K562 (cell line): ENCODE measurements around the gene TXN2. TPM values are rescaled to one million over a fixed set of nuclear protein-coding genes. Genes with fewer than 3 reads are reported as not detected.

Experiments used
- ATAC-seq: fragments of 200-7000 bp; cut with Tn5 transposase; 3 replicates; pipeline ENCODE4 v1.9.1; 2020; ENCODE audit warnings: moderate library complexity
- BruUV-seq: library from RNA; stranded (reverse); fragments of 400-500 nt; replicated peaks from 2 replicates; lab custom pipeline; 2021; lab: Mats Ljungman, UMichigan
- CTCF ChIA-PET: fragments of 300-600 bp; formaldehyde crosslinking; extraction: SDS; loops from one replicate; lab custom pipeline; 2021; ENCODE audit warnings: low intra/inter-chr PET ratio; lab: Yijun Ruan, JAX
- POLR2A ChIA-PET: fragments of 300-600, 350-650 bp; sonication (Branson Sonifier 250); formaldehyde crosslinking; extraction: SDS; loops from one replicate; lab custom pipeline; 2021; ENCODE audit warnings: antibody characterized with exemption, inconsistent platforms; lab: Yijun Ruan, JAX
- DNase-seq, 4 experiments: peaks; one replicate each; pipeline versions ENCODE4 v3.0.0 to v3.0.0-alpha.2; 2011 to 2018; ENCODE audit warnings: low spot score in 3 of 4, mixed read lengths in 3 of 4; ENCODE audit errors: extremely low read depth in 1 of 4
- FAIRE-seq: peaks from 2 replicates; lab custom pipeline; 2011; peaks lifted over from hg19 to GRCh38; lab: Jason Lieb, UNC
- H2AFZ ChIP-seq: 2 replicates; pipeline ENCODE4 v1.6.0; 2011; ENCODE audit warnings: low read depth, low read length, control low read depth, inconsistent platforms
- H3K27ac ChIP-seq: fragments of 200-600 bp; 3 replicates; pipeline ENCODE4 v1.8.0; 2011; ENCODE audit warnings: low read depth, mild to moderate bottlenecking, control low read depth, inconsistent platforms, low read length, moderate library complexity, mixed read lengths; ENCODE audit errors: extremely low read depth
- H3K27me3 ChIP-seq, 2 experiments: fragments of 300-600 bp in 1 of 2; 2 replicates in 1 of 2; 3 replicates in 1 of 2; pipeline versions ENCODE4 v1.6.0 to v1.8.0; 2011; ENCODE audit warnings: inconsistent platforms in 2 of 2, low read length in 2 of 2, mild to moderate bottlenecking in 1 of 2, mixed read lengths in 1 of 2, moderate library complexity in 1 of 2; ENCODE audit not compliant: control insufficient read depth in 2 of 2, insufficient read depth in 2 of 2
- H3K36me3 ChIP-seq: fragments of 300-600 bp; 3 replicates; pipeline ENCODE4 v1.8.0; 2011; ENCODE audit warnings: mild to moderate bottlenecking, low read length, inconsistent platforms; ENCODE audit not compliant: control insufficient read depth, insufficient read depth
- H3K4me1 ChIP-seq, 2 experiments: fragments of 200-600 bp in 1 of 2; replicated peaks in 1 of 2; 2 replicates in 1 of 2; 3 replicates in 1 of 2; pipeline versions ENCODE4 v1.5.1 to v1.8.0; 2011; ENCODE audit warnings: inconsistent platforms in 2 of 2, low read length in 2 of 2, mild to moderate bottlenecking in 1 of 2, mixed read lengths in 1 of 2, moderate library complexity in 1 of 2; ENCODE audit not compliant: control insufficient read depth in 2 of 2, insufficient read depth in 2 of 2
- H3K4me2 ChIP-seq: 2 replicates; pipeline ENCODE4 v1.6.1; 2011; ENCODE audit warnings: low read length, control low read depth, inconsistent platforms, mixed read lengths; ENCODE audit not compliant: insufficient read depth
- H3K4me3 ChIP-seq: fragments of 200-600 bp; sonication (generic), shearing (Covaris generic); 2 replicates; pipeline ENCODE4 v1.5.1; 2016; ENCODE audit warnings: control low read depth, inconsistent platforms
- H3K79me2 ChIP-seq: fragments of 200-600 bp; 3 replicates; pipeline ENCODE4 v1.8.0; 2011; ENCODE audit warnings: low read length, inconsistent platforms; ENCODE audit not compliant: control insufficient read depth, insufficient read depth
- H3K9ac ChIP-seq, 2 experiments: 2 replicates each; pipeline versions ENCODE4 v1.6.0 to v1.6.1; 2011; ENCODE audit warnings: low read depth in 2 of 2, low read length in 2 of 2, control low read depth in 1 of 2, inconsistent platforms in 1 of 2, mild to moderate bottlenecking in 1 of 2, mixed read lengths in 1 of 2; ENCODE audit not compliant: insufficient read depth in 1 of 2
- H3K9me1 ChIP-seq: one replicate; pipeline ENCODE4 v1.6.0; 2011; ENCODE audit warnings: inconsistent platforms, mild to moderate bottlenecking, low read length, moderate library complexity; ENCODE audit not compliant: control insufficient read depth, insufficient read depth
- H3K9me3 ChIP-seq: replicated peaks from 2 replicates; pipeline ENCODE4 v1.5.1; 2011; ENCODE audit warnings: low read depth, low read length, inconsistent platforms; ENCODE audit not compliant: control insufficient read depth, insufficient read depth
- H4K20me1 ChIP-seq: replicated peaks from 2 replicates; pipeline ENCODE4 v1.6.1; 2011; ENCODE audit warnings: low read length, inconsistent platforms, mixed read lengths; ENCODE audit not compliant: control insufficient read depth, insufficient read depth
- AFF4 ChIP-seq: sonication (generic); formaldehyde crosslinking; IDR thresholded peaks from 2 replicates; pipeline ENCODE4 v1.8.0; 2023; ENCODE audit warnings: mild to moderate bottlenecking, missing genetic modification reagents
- COPS2 ChIP-seq: fragments of 450-650 bp; conservative IDR thresholded peaks from 2 replicates; pipeline ENCODE4 v1.6.1; 2016; ENCODE audit warnings: mild to moderate bottlenecking, moderate library complexity
- ETS2 ChIP-seq: IDR thresholded peaks from 2 replicates; pipeline ENCODE4 v1.6.1; 2016; ENCODE audit warnings: borderline replicate concordance, missing genetic modification characterization, mild to moderate bottlenecking, moderate library complexity, missing compliant biosample characterization; ENCODE audit not compliant: poor library complexity, severe bottlenecking
- FUS ChIP-seq: fragments of 200-400 bp; formaldehyde crosslinking; optimal IDR thresholded peaks from 2 replicates; pipeline ENCODE3; 2017; ENCODE audit warnings: low read depth, low read length
- MTA3 ChIP-seq: fragments of 450-650 bp; formaldehyde crosslinking; IDR thresholded peaks from 2 replicates; pipeline ENCODE4 v1.6.1; 2017; ENCODE audit warnings: mild to moderate bottlenecking, borderline replicate concordance
- PYGO2 ChIP-seq: fragments of 450-650 bp; IDR thresholded peaks from 2 replicates; pipeline ENCODE4 v1.6.1; 2016; ENCODE audit warnings: mild to moderate bottlenecking, missing genetic modification characterization, moderate library complexity, missing compliant biosample characterization
- ZBTB33 ChIP-seq: sonication (generic); formaldehyde crosslinking; IDR thresholded peaks from 2 replicates; pipeline ENCODE4 v1.8.1; 2023; ENCODE audit warnings: mild to moderate bottlenecking, missing genetic modification reagents
- ZEB2 ChIP-seq: fragments of 450-650 bp; IDR thresholded peaks from 2 replicates; pipeline ENCODE4 v1.6.1; 2016
- ZFPM2 ChIP-seq: fragments of 250-450 bp; sonication (Bioruptor Pico); IDR thresholded peaks from 2 replicates; pipeline ENCODE4 v1.5.1; 2022; ENCODE audit warnings: mild to moderate bottlenecking
- ZNF282 ChIP-seq: sonication (generic); formaldehyde crosslinking; IDR thresholded peaks from 2 replicates; pipeline ENCODE4 v1.8.1; 2023; ENCODE audit warnings: missing genetic modification reagents
- WGBS: fragments of 100-300 bp; shearing (Covaris generic); methylation state at CpG from one replicate; pipeline ENCODE4 v1.1.6; 2016; ENCODE audit warnings: low coverage, mixed read lengths; ENCODE audit not compliant: insufficient coverage; ENCODE audit errors: missing lambda C conversion rate; 5-methylcytosine and 5-hydroxymethylcytosine counted together
- in situ Hi-C: fragments of 300-500 bp; cut with MboI; formaldehyde crosslinking; loops from 4 replicates; pipeline ENCODE4 v1.15.0; 2018; ENCODE audit warnings: inconsistent platforms, mixed read lengths
- intact Hi-C: fragments of 100-400 bp; cut with micrococcal nuclease; formaldehyde crosslinking; loops from 2 replicates; pipeline ENCODE4 v1.14.2; 2022
- polyA plus RNA-seq, 8 experiments: library from polyadenylated mRNA; depleted of rRNA in 4 of 8; stranded (reverse) in 5 of 8; unstranded in 3 of 8; fragments of >200 nt; fragmentation: Nextera tagmentation in 2 of 8; fragmentation: Illumina TruSeq in 1 of 8; extraction: Ambion mirVana in 2 of 8; extraction: Trizol in 1 of 8; gene quantifications; 2 replicates each; pipeline versions ENCODE4 v1.2.1 to v1.2.3, GENCODE V29; 2011 to 2014; ENCODE audit warnings: inconsistent platforms in 1 of 8, missing spikeins in 1 of 8
- total RNA-seq, 7 experiments: library from RNA; depleted of rRNA in 6 of 7; stranded (reverse); fragments of >200 nt in 6 of 7; fragmentation: Illumina TruSeq in 2 of 7; extraction: Trizol in 2 of 7; gene quantifications; 2 replicates each; pipeline versions ENCODE4 v1.2.1 to v1.2.3, GENCODE V29; 2011 to 2021; ENCODE audit warnings: low replicate concordance in 1 of 7

The TXN2 gene
- total and polyA plus RNA-seq, 9 of the 15 experiments (the other 6 are each of a cell fraction or from before 2014, with no cell fraction given): 48.5 to 399 (median 118) TPM

- TF ChIP-seq AFF4 (no peak), ZBTB33 (no peak)
Measured at GRCh38 chr22:36492109-36492508, 10.7 kb upstream of the TXN2 start (continued).

GRCh38 chr22:36491155-36491554 lies 9.7 kb upstream of the TXN2 start:
- FAIRE-seq: no peak
- Histone ChIP-seq H3K4me1 (peaks cover 0 to 3% of the 10 kb centered on the region in 2 experiments; a peak in 1 of 5 replicates), H3K4me3 (no peak overlapping the region), H3K27me3 (no peaks in the 10 kb centered on the region), H2AFZ (no peak overlapping the region), H3K9me3 (peaks cover 8% of the 10 kb centered on the region), H3K4me2 (no peak overlapping the region), H3K27ac (no peak overlapping the region), H3K36me3 (peaks cover 69% of the 10 kb centered on the region; the same call in 2 of the 3 replicates), H4K20me1 (no peaks in the 10 kb centered on the region), H3K9ac (no peak overlapping the region), H3K79me2 (no peaks in the 10 kb centered on the region), H3K9me1 (no peaks in the 10 kb centered on the region)
- ChIA-PET CTCF (no interaction called here), POLR2A (interaction anchor here (0.6 to 1.9 kb wide), 3 partner anchors 38 to 252 kb away, joined by 3 to 6 read pairs (median 4); partner anchors contain the start of genes APOL2 and EIF3D)
- 95% methylated on average over 3 of the region's 7 CpGs for WGBS
- DNase-seq: no peak
- in situ Hi-C loops (no loop called here), intact Hi-C loops (no loop called here)
- no TSS peak for BruUV-seq
- no peak for ATAC-seq
- TF ChIP-seq PYGO2 (tag): no peak
- TF ChIP-seq FUS: no peak
- TF ChIP-seq ETS2 (tag): no peak
- no peak for TF ChIP-seq ZFPM2 (CRISPR knock-in tag)
- no peak for TF ChIP-seq AFF4
- TF ChIP-seq MTA3: no peak
- no peak for TF ChIP-seq COPS2
- no peak for TF ChIP-seq ZEB2
- TF ChIP-seq ZNF282 (CRISPR knock-in tag): no peak
